Loucy (cell line): ENCODE measurements around the gene KRT222.

Experiments
- H2AFZ ChIP-seq: fragments of 200-600 bp; sonication (generic); 2 replicates; pipeline ENCODE4 v1.6.0; 2016; ENCODE audit warnings: antibody characterized with exemption, mild to moderate bottlenecking, low read length, moderate library complexity
- H3F3A ChIP-seq: fragments of 200-600 bp; 2 replicates; pipeline ENCODE4 v1.6.0; 2016; ENCODE audit warnings: antibody characterized with exemption, low read depth, mild to moderate bottlenecking
- H3K27me3 ChIP-seq: fragments of 200-600 bp; sonication (generic); 2 replicates; pipeline ENCODE4 v1.6.1; 2014; ENCODE audit warnings: low read length, mild to moderate bottlenecking; ENCODE audit not compliant: insufficient read depth, poor library complexity, severe bottlenecking
- H3K36me3 ChIP-seq: fragments of 200-600 bp; sonication (generic); 2 replicates; pipeline ENCODE4 v1.6.1; 2016; ENCODE audit warnings: low read length; ENCODE audit not compliant: insufficient read depth
- H3K4me1 ChIP-seq: fragments of 200-600 bp; sonication (generic); 2 replicates; pipeline ENCODE4 v1.5.1; 2014; ENCODE audit warnings: low read length, mild to moderate bottlenecking; ENCODE audit not compliant: insufficient read depth, poor library complexity, severe bottlenecking
- H3K4me2 ChIP-seq: fragments of 200-600 bp; sonication (generic); 2 replicates; pipeline ENCODE4 v1.6.0; 2014; ENCODE audit warnings: antibody characterized with exemption, low read length, low read depth, mild to moderate bottlenecking; ENCODE audit not compliant: poor library complexity, severe bottlenecking
- H3K4me3 ChIP-seq: fragments of 200-600 bp; sonication (generic); 2 replicates; pipeline ENCODE4 v1.5.1; 2014; ENCODE audit warnings: low read length, mild to moderate bottlenecking, mixed read lengths; ENCODE audit not compliant: poor library complexity, severe bottlenecking
- H3K79me2 ChIP-seq: fragments of 200-600 bp; sonication (generic); 2 replicates; pipeline ENCODE4 v1.6.1; 2014; ENCODE audit warnings: low read length; ENCODE audit not compliant: insufficient read depth
- H3K9ac ChIP-seq: fragments of 200-600 bp; sonication (generic); 2 replicates; pipeline ENCODE4 v1.6.0; 2014; ENCODE audit warnings: mild to moderate bottlenecking, low read depth, low read length, moderate library complexity; ENCODE audit not compliant: poor library complexity, severe bottlenecking
- H3K9me2 ChIP-seq: fragments of 200-600 bp; sonication (generic); replicated peaks from 2 replicates; pipeline ENCODE4 v1.6.1; 2016; ENCODE audit warnings: low read depth, low read length, mixed read lengths
- H3K9me3 ChIP-seq: fragments of 200-600 bp; sonication (generic); 2 replicates; pipeline ENCODE4 v1.6.1; 2014; ENCODE audit warnings: mild to moderate bottlenecking, antibody characterized with exemption, low read length, low read depth; ENCODE audit not compliant: insufficient read depth
- H4K20me1 ChIP-seq: fragments of 200-600 bp; sonication (generic); 2 replicates; pipeline ENCODE4 v1.6.0; 2014; ENCODE audit warnings: antibody characterized with exemption, low read length, mild to moderate bottlenecking; ENCODE audit not compliant: insufficient read depth, poor library complexity, severe bottlenecking
- EZH2phosphoT487 ChIP-seq: fragments of 200-600 bp; IDR thresholded peaks from 2 replicates; pipeline ENCODE4 v1.6.1; 2018; ENCODE audit warnings: antibody characterized with exemption, mild to moderate bottlenecking, moderate library complexity, borderline replicate concordance
- TF ChIP-seq, protein P1 (sequence below): fragments of 200-600 bp; sonication (generic); conservative IDR thresholded peaks from 2 replicates; pipeline ENCODE4 v1.5.1; 2014; ENCODE audit warnings: mild to moderate bottlenecking, antibody characterized with exemption, low read length

Gene KRT222

DNA sequence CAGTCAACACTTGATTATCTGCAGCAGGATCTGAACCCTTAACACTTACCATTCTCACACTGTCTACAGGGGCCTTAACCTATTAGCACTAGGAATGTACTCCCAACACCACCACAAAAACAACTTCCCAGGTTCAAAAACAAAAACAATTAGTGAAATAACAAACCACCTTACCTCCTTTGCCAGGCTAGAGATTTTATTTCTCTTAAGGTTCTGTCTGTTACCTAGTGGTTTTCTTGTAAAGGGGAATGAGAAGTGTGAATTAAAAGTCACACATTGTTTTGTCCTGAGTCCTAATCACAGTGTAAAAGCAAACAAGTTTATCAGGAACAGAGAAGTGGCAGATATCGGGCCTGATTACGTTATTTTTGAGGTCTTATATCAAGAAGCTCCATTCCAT, 27.0 kb downstream of the KRT222 start:
- peaks cover 56% of the 10 kb centered on the region for H4K20me1 ChIP-seq
- H3K4me1 ChIP-seq, result peaks cover 27% of the 10 kb centered on the region
- H3K79me2 ChIP-seq, result peaks cover 53% of the 10 kb centered on the region
- H3K27me3 ChIP-seq, result no peaks in the 10 kb centered on the region
- H3F3A ChIP-seq, result no peaks in the 10 kb centered on the region
- TF ChIP-seq EZH2phosphoT487, result no peak
- TF ChIP-seq, protein P1, sequence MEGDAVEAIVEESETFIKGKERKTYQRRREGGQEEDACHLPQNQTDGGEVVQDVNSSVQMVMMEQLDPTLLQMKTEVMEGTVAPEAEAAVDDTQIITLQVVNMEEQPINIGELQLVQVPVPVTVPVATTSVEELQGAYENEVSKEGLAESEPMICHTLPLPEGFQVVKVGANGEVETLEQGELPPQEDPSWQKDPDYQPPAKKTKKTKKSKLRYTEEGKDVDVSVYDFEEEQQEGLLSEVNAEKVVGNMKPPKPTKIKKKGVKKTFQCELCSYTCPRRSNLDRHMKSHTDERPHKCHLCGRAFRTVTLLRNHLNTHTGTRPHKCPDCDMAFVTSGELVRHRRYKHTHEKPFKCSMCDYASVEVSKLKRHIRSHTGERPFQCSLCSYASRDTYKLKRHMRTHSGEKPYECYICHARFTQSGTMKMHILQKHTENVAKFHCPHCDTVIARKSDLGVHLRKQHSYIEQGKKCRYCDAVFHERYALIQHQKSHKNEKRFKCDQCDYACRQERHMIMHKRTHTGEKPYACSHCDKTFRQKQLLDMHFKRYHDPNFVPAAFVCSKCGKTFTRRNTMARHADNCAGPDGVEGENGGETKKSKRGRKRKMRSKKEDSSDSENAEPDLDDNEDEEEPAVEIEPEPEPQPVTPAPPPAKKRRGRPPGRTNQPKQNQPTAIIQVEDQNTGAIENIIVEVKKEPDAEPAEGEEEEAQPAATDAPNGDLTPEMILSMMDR, result no peak
- no peaks in the 10 kb centered on the region for H3K9me3 ChIP-seq
- H3K4me2 ChIP-seq, result no peak overlapping the region
- H3K36me3 ChIP-seq, result peaks cover 76% of the 10 kb centered on the region
- H3K9ac ChIP-seq, result no peak overlapping the region
- no peak overlapping the region for H3K4me3 ChIP-seq
- H2AFZ ChIP-seq, result no peak overlapping the region
- no peaks in the 10 kb centered on the region for H3K9me2 ChIP-seq

DNA sequence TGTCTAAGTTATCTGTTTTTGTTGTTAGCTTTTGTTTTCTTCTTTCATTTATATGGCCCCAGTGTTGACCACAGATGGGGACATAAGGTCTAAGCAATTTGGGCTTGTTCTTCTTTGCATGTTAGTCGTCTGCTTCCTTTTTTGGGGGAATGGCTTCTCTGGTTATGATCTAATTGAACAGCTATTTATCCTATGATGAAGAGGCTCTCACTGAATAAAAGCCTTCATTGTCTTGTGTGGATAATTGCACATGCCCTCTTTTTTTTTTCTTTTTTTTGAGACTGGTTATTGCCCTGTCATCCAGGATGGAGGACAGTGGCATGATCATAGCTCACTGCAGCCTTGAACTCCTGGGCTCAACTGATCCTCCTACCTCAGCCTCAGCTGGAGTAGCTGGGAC, 31.1 kb downstream of the KRT222 start:
- H3K9me2 ChIP-seq, result no peaks in the 10 kb centered on the region
- H3K9ac ChIP-seq, result no peak overlapping the region
- peaks cover 13% of the 10 kb centered on the region for H3K79me2 ChIP-seq
- no peaks in the 10 kb centered on the region for H3K4me1 ChIP-seq
- no peaks in the 10 kb centered on the region for H3K9me3 ChIP-seq
- no peak overlapping the region for H3K4me2 ChIP-seq
- TF ChIP-seq EZH2phosphoT487, result no peak
- TF ChIP-seq, protein P1, result no peak
- peaks cover 18% of the 10 kb centered on the region for H4K20me1 ChIP-seq
- no peaks in the 10 kb centered on the region for H3K27me3 ChIP-seq
- peaks cover 97% of the 10 kb centered on the region for H3K36me3 ChIP-seq
- no peak overlapping the region for H3K4me3 ChIP-seq
- H3F3A ChIP-seq, result no peaks in the 10 kb centered on the region
- no peak overlapping the region for H2AFZ ChIP-seq

DNA sequence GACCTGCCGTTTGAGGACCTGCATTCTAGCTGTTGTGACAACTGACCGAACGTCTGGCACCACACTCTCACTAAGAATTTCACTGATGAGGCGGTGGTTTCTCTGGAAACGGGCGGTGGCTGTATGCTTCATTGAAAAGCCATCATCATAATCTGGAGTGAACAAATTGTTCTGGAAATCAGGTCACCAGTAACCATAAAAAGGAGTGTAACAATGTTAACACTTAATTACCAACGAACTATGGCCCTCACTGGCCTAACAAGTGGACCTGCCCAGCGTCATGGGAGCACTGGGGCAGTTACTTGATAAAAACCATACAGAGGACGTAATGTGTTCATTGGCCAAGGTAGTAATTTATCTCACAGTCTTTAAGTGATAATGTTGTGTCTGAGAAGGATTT, 32.8 kb downstream of the KRT222 start:
- Histone ChIP-seq H3K27me3 (no peaks in the 10 kb centered on the region), H3K9ac (no peak overlapping the region), H4K20me1 (peaks cover 4% of the 10 kb centered on the region), H3K4me2 (no peak overlapping the region), H2AFZ (no peak overlapping the region), H3K9me3 (no peaks in the 10 kb centered on the region), H3K9me2 (no peaks in the 10 kb centered on the region), H3K4me1 (no peaks in the 10 kb centered on the region), H3K79me2 (no peaks in the 10 kb centered on the region), H3F3A (no peaks in the 10 kb centered on the region), H3K4me3 (no peak overlapping the region), H3K36me3 (peaks cover 98% of the 10 kb centered on the region)
- no peak for TF ChIP-seq EZH2phosphoT487
- TF ChIP-seq, protein P1, result no peak
